PC-9 (cell line): ENCODE results near the gene UNC13B.

Experiments used
- EZH2 ChIP-seq: fragments of 200-600 bp; sonication (generic); IDR thresholded peaks from 2 replicates; pipeline ENCODE4 v1.8.0; 2017; ENCODE audit warnings: antibody characterized with exemption, low read depth
- TF ChIP-seq, protein P1 (sequence below): fragments of 200-600 bp; sonication (generic); conservative IDR thresholded peaks from 2 replicates; pipeline ENCODE4 v1.6.1; 2017; ENCODE audit warnings: mixed run types, antibody characterized with exemption, mild to moderate bottlenecking, moderate library complexity

- TF ChIP-seq, protein P1, sequence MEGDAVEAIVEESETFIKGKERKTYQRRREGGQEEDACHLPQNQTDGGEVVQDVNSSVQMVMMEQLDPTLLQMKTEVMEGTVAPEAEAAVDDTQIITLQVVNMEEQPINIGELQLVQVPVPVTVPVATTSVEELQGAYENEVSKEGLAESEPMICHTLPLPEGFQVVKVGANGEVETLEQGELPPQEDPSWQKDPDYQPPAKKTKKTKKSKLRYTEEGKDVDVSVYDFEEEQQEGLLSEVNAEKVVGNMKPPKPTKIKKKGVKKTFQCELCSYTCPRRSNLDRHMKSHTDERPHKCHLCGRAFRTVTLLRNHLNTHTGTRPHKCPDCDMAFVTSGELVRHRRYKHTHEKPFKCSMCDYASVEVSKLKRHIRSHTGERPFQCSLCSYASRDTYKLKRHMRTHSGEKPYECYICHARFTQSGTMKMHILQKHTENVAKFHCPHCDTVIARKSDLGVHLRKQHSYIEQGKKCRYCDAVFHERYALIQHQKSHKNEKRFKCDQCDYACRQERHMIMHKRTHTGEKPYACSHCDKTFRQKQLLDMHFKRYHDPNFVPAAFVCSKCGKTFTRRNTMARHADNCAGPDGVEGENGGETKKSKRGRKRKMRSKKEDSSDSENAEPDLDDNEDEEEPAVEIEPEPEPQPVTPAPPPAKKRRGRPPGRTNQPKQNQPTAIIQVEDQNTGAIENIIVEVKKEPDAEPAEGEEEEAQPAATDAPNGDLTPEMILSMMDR: no peak
- no peak for TF ChIP-seq EZH2
These were observed 160.5 kb downstream of the UNC13B start for GRCh38 chr9:35322075-35322885.
